Glutamatergic neuron (in vitro differentiated cells): Measurements from ENCODE around the gene LMLN. TPM values are rescaled to one million over a fixed set of nuclear protein-coding genes. Genes with fewer than 3 reads are reported as not detected.
"Not testable (repeated sequence)": the region's sequence is repeated elsewhere in the genome, so short reads cannot be mapped to it uniquely, and the experiment has no call there.

Experiments used
- DNase-seq: peaks from one replicate; pipeline ENCODE4 v3.0.0; 2022
- H3K27ac Mint-ChIP-seq: one replicate; pipeline ENCODE4 v1.8.0; 2020; ENCODE audit warnings: mild to moderate bottlenecking, mixed read lengths, inconsistent platforms; ENCODE audit not compliant: unreplicated experiment
- H3K27me3 Mint-ChIP-seq: one replicate; pipeline ENCODE4 v1.8.0; 2020; ENCODE audit warnings: mild to moderate bottlenecking, moderate library complexity, mixed read lengths, inconsistent platforms; ENCODE audit not compliant: unreplicated experiment
- H3K36me3 Mint-ChIP-seq: one replicate; pipeline ENCODE4 v1.8.0; 2020; ENCODE audit warnings: mild to moderate bottlenecking, mixed read lengths, inconsistent platforms; ENCODE audit not compliant: unreplicated experiment
- H3K4me1 Mint-ChIP-seq: one replicate; pipeline ENCODE4 v1.8.0; 2020; ENCODE audit warnings: mild to moderate bottlenecking, low read depth, mixed read lengths, inconsistent platforms; ENCODE audit not compliant: unreplicated experiment
- H3K4me3 Mint-ChIP-seq: one replicate; pipeline ENCODE4 v1.8.0; 2020; ENCODE audit warnings: mild to moderate bottlenecking, mixed read lengths, inconsistent platforms; ENCODE audit not compliant: unreplicated experiment
- H3K9me3 Mint-ChIP-seq: one replicate; pipeline ENCODE4 v1.8.0; 2020; ENCODE audit warnings: mild to moderate bottlenecking, moderate library complexity, mixed read lengths, inconsistent platforms; ENCODE audit not compliant: unreplicated experiment
- CTCF ChIP-seq: fragments of 200-600 bp; sonication (generic); IDR thresholded peaks from one replicate; pipeline ENCODE4 v1.5.0; 2021; ENCODE audit not compliant: partially characterized antibody, unreplicated experiment
- total RNA-seq: library from RNA; stranded (reverse); fragmentation: NEBNext Ultra II Directional; extraction: Animal tissue kit (Norgen Biotek cat#: 25700); gene quantifications from one replicate; pipeline ENCODE4 v1.2.1, GENCODE V29; 2021; ENCODE audit not compliant: unreplicated experiment

The LMLN gene
- total RNA-seq, 1 donor from 2014 or later, result 3.7 TPM

DNA sequence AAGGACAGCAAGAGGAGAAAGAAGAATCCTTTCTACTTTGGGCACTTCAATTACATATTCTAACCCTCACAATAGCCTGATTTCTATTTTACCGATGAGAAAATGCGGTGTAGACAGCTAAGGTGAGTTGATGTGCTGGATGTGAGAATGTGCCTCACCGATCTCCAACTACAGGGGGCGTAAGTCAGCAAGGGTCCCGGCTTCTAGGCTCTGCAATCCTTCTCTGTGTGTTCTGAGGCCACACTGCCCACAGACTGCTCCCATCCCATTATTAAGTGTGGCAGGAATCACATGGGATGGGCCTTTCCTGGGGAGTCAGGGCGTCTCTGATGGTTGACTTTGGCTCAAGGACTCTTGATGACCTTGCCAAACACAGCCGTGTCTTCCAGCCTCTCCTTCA, 33.6 kb upstream of the LMLN start:
- Mint-ChIP-seq H3K4me3 (no peak overlapping the region), H3K9me3 (no peaks in the 10 kb centered on the region), H3K27ac (no peak overlapping the region), H3K36me3 (no peaks in the 10 kb centered on the region), H3K27me3 (peaks cover 2% of the 10 kb centered on the region), H3K4me1 (no peaks in the 10 kb centered on the region)
- no peak for DNase-seq
- peak; percentile 45 for TF ChIP-seq CTCF

- not testable (repeated sequence) for H3K27ac Mint-ChIP-seq, DNase-seq, H3K4me3 Mint-ChIP-seq, H3K9me3 Mint-ChIP-seq, H3K4me1 Mint-ChIP-seq, H3K36me3 Mint-ChIP-seq, H3K27me3 Mint-ChIP-seq
These were observed 32.4 kb upstream of the LMLN start for GRCh38 chr3:197927578-197927977.

DNA sequence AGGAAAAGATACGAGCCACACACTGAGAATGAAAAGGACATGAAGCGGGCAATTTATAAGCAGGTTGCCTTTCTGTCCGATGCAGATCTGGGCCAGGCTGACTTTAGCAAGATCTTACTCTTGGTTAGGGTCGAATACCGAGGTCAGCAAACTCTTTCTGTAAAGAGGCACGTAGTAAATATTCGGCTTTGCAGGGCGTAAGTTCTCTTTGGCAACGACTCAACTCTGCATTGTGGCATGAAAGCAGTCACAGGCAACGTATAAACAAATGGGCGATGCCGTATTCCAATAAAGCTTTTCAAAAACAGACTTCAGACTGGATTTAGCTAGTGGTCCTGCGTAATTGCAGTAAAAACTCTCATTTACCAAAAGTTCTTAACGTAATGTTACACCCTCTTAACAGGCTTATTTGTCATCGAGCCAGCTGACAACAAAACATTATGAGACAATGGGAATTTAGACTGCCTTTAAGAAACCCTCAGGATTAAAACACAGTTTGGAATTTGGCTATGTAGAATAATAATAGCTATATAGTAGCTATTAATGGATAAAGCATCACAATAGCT, 23.1 kb upstream of the LMLN start:
- no peak for TF ChIP-seq CTCF
- Mint-ChIP-seq H3K27ac (no peak overlapping the region), H3K36me3 (no peaks in the 10 kb centered on the region), H3K27me3 (no peaks in the 10 kb centered on the region), H3K9me3 (no peaks in the 10 kb centered on the region), H3K4me3 (no peak overlapping the region), H3K4me1 (no peaks in the 10 kb centered on the region)
- DNase-seq, result no peak

DNA sequence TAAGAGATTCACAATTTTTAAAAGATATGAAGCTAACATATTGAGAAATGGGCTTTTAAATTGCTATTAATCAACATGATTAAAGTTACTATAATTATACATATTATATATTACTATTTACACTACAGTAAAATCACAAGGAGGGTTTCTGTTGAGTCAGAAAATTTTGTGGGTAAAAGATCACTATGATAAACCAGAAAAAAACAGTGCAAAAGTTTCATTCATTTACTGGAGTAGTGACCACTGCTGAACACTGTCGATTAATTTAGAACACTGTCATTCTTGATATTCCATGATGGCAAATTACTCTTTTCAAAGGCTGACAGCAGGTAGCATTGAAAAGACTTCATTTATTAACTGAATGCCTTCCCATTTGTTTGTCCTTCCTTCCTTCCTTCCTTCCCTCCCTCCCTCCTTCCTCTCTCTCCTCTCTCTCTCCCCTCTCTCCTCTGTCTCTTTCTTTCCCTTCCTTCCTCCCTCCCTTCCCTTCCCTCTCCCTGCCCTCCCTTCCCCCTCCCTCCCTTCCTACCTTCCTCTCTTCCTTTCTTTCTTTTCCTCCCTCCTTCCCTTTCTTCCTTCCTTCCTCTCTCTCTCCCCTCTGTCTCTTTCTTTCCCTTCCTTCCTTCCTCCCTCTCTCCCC, 19.2 kb upstream of the LMLN start:
- Mint-ChIP-seq H3K27ac (no peak overlapping the region), H3K4me1 (no peaks in the 10 kb centered on the region), H3K36me3 (no peaks in the 10 kb centered on the region), H3K27me3 (no peaks in the 10 kb centered on the region), H3K4me3 (no peak overlapping the region), H3K9me3 (no peaks in the 10 kb centered on the region)
- DNase-seq, result no peak
- TF ChIP-seq CTCF, result no peak

- H3K4me1 Mint-ChIP-seq, result no peaks in the 10 kb centered on the region
- no peak overlapping the region for H3K4me3 Mint-ChIP-seq
- no peaks in the 10 kb centered on the region for H3K9me3 Mint-ChIP-seq
- DNase-seq, result no peak
- H3K27me3 Mint-ChIP-seq, result no peaks in the 10 kb centered on the region
- no peak overlapping the region for H3K27ac Mint-ChIP-seq
- TF ChIP-seq CTCF, result peak; percentile 82
- no peaks in the 10 kb centered on the region for H3K36me3 Mint-ChIP-seq
These were observed 17.0 kb upstream of the LMLN start for GRCh38 chr3:197942956-197943556.
